ENCODE measurements around the gene INHBA. TPM values are rescaled to one million over a fixed set of nuclear protein-coding genes. Genes with fewer than 3 reads are reported as not detected.
A peak's percentile ranks its signal among the peaks of the same experiment; 100 is the strongest.

Gene INHBA
- total and polyA plus RNA-seq, 2 donors (not counting 3 experiments of a cell fraction or from before 2014, with no cell fraction given), result 22.9 to 23.2 TPM

DNA sequence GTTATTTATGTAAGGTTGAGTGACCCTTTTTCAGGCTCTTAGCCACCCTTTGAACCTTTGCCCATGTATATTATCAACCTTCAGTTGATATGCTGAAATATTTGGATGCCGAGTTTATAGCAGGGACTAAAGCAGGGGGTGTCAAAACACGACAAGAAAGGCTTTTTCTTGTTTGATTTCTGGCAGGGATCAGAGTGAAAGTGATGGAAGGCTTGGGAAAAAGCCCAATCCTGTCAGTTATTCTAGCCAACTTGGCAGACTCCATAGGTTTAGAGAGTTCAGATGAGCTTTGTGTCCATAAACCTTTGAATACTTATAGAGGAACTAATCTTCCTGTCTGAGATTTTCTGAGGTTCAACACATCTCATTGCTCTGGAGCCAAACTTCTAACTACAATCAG lies 47.5 kb downstream of the INHBA start:
- H4K20me1 ChIP-seq (replicated peaks; ENCODE audit: control insufficient read depth, extremely low read depth, insufficient read depth, low read length), result no peaks in the 10 kb centered on the region
- H3K27ac ChIP-seq (ENCODE audit: insufficient read depth, low read depth, low read length), result no peak overlapping the region
- peaks cover 5% of the 10 kb centered on the region for H3K4me1 ChIP-seq (ENCODE audit: control insufficient read depth, extremely low read depth, insufficient read depth, low read length)
- BruUV-seq (replicated peaks), result no TSS peak
- no peak overlapping the region for H3K4me3 ChIP-seq (replicated peaks in 1 of 3; ENCODE audit: insufficient read depth in 1 of 3, low read depth in 1 of 3, low read length in 3 of 3)
- no peaks in the 10 kb centered on the region for H3K9me3 ChIP-seq (replicated peaks; ENCODE audit: control insufficient read depth, insufficient read depth, low read length)
- POLR2A ChIA-PET, result interaction anchor here (1.2 kb wide), 1 partner anchor 42 kb away, joined by 3 read pairs; no protein-coding TSS in a partner anchor
- FAIRE-seq (no peak), DNase-seq (ENCODE audit: low read depth, low spot score) (peak; percentile 68)
- no peaks in the 10 kb centered on the region for H3K79me2 ChIP-seq (ENCODE audit: control insufficient read depth, insufficient read depth, low read length)
- no peaks in the 10 kb centered on the region for H3K36me3 ChIP-seq (ENCODE audit: control insufficient read depth in 2 of 2, extremely low read depth in 1 of 2, insufficient read depth in 2 of 2, low read length in 2 of 2)
- dilution Hi-C loops (cut with MboI; ENCODE audit: extremely low pct_ligation_motif_present, low sequenced_read_pairs), result no loop called here
- TF ChIP-seq GATA2 (IDR thresholded peaks at IDR 0.05; ENCODE audit: insufficient read depth, insufficient read length, low read depth, low read length) (no peak), MAX (IDR thresholded peaks at IDR 0.05; ENCODE audit: insufficient read depth, insufficient read length) (no peak), FOS (IDR thresholded peaks at IDR 0.05; ENCODE audit: borderline replicate concordance, insufficient read depth, low read length) (no peak), JUN (IDR thresholded peaks at IDR 0.05; ENCODE audit: borderline replicate concordance, insufficient read depth, insufficient read length, low read depth) (no peak), MYC (IDR thresholded peaks at IDR 0.05; ENCODE audit: low read depth, low read length) (no peak), POLR2AphosphoS5 (IDR thresholded peaks at IDR 0.05; ENCODE audit: insufficient read depth, low read depth, low read length) (no peak), CTCF (IDR thresholded peaks at IDR 0.05; ENCODE audit: extremely low read depth in 1 of 2, insufficient read depth in 1 of 2, low read depth in 1 of 2, low read length in 2 of 2) (no peak), POLR2A (IDR thresholded peaks at IDR 0.05; ENCODE audit: low read depth, low read length) (no peak), EZH2 (IDR thresholded peaks at IDR 0.05; ENCODE audit: borderline replicate concordance, low read depth, low read length, severe bottlenecking) (no peak)
- H3K27me3 ChIP-seq (ENCODE audit: control insufficient read depth in 2 of 2, insufficient read depth in 2 of 2, low read length in 2 of 2), result no peaks in the 10 kb centered on the region
- intact Hi-C loops (cut with micrococcal nuclease), result no loop called here
- H3K9ac ChIP-seq (replicated peaks; ENCODE audit: extremely low read depth, insufficient read depth, low read length), result no peak overlapping the region
- H2AFZ ChIP-seq (ENCODE audit: low read depth, low read length), result peak overlapping the region; percentile 28
- no peak overlapping the region for H3K4me2 ChIP-seq (ENCODE audit: insufficient read depth, low read length)
- H3K9me1 ChIP-seq (replicated peaks; ENCODE audit: control insufficient read depth, extremely low read depth, insufficient read depth, low read length), result no peaks in the 10 kb centered on the region
- CTCF ChIA-PET, result interaction anchor here (1.0 to 3.0 kb wide), 4 partner anchors 10 to 652 kb away, joined by 3 to 15 read pairs (median 6); no protein-coding TSS in a partner anchor
